OCI-LY3 (cell line): ENCODE results near the gene HOXC5.

Source experiments
- CTCF ChIP-seq: fragments of 200-600, 300-600 bp; sonication (generic); IDR thresholded peaks from 2 replicates; pipeline ENCODE4 v1.5.1; 2014; ENCODE audit warnings: antibody characterized with exemption, low read length, low read depth
- EZH2phosphoT487 ChIP-seq: fragments of 200-600 bp; shearing (Covaris generic); IDR thresholded peaks from 2 replicates; pipeline ENCODE4 v1.6.1; 2018; ENCODE audit warnings: antibody characterized with exemption, mixed run types, low read depth

GRCh38 chr12:54002915-54003389, 29.9 kb upstream of the HOXC5 start:
- TF ChIP-seq CTCF (no peak), EZH2phosphoT487 (no peak)
